HepG2 (cell line): ENCODE data around the gene R3HDM4. TPM values are rescaled to one million over a fixed set of nuclear protein-coding genes. Genes with fewer than 3 reads are reported as not detected.

ENCODE experiments used
- ATM ChIP-seq: fragments of 450-650 bp; IDR thresholded peaks from 2 replicates; pipeline ENCODE4 v1.7.1; 2017; ENCODE audit warnings: mild to moderate bottlenecking, borderline replicate concordance
- BCL6 ChIP-seq: IDR thresholded peaks from 2 replicates; pipeline ENCODE4 v1.6.1; 2016; ENCODE audit warnings: missing genetic modification reagents, missing compliant biosample characterization
- CBX5 ChIP-seq: sonication (generic); formaldehyde crosslinking; IDR thresholded peaks from 2 replicates; pipeline ENCODE4 v1.4.0; 2020; ENCODE audit warnings: missing genetic modification reagents, borderline replicate concordance
- HES4 ChIP-seq: sonication (generic); formaldehyde crosslinking; IDR thresholded peaks from 2 replicates; pipeline ENCODE4 v1.9.0; 2021; ENCODE audit warnings: mild to moderate bottlenecking, missing genetic modification reagents, borderline replicate concordance
- KLF11 ChIP-seq: IDR thresholded peaks from 2 replicates; pipeline ENCODE4 v1.6.1; 2016; ENCODE audit warnings: missing compliant biosample characterization
- NCOA2 ChIP-seq: sonication (generic); formaldehyde crosslinking; IDR thresholded peaks from 2 replicates; pipeline ENCODE4 v1.8.0; 2022; ENCODE audit warnings: inconsistent platforms
- NFE2L2 ChIP-seq: fragments of 150-350 bp; IDR thresholded peaks from 2 replicates; pipeline ENCODE4 v1.6.1; 2014; ENCODE audit warnings: low read length
- POGK ChIP-seq: sonication (generic); formaldehyde crosslinking; conservative IDR thresholded peaks from 2 replicates; pipeline ENCODE4 v1.8.0; 2022; ENCODE audit warnings: mild to moderate bottlenecking, moderate library complexity, missing genetic modification reagents
- SAFB2 ChIP-seq: sonication (generic); formaldehyde crosslinking; IDR thresholded peaks from 2 replicates; pipeline ENCODE4 v1.5.1; 2020; ENCODE audit warnings: missing genetic modification reagents, low read depth, mild to moderate bottlenecking, borderline replicate concordance
- STAG1 ChIP-seq: sonication (generic); formaldehyde crosslinking; IDR thresholded peaks from 2 replicates; pipeline ENCODE4 v1.4.0; 2020; ENCODE audit warnings: missing genetic modification reagents
- TEAD3 ChIP-seq: optimal IDR thresholded peaks from 2 replicates; pipeline ENCODE3; 2016; ENCODE audit warnings: borderline replicate concordance
- ZBTB8A ChIP-seq: sonication (generic); formaldehyde crosslinking; IDR thresholded peaks from 2 replicates; pipeline ENCODE4 v1.4.0; 2020; ENCODE audit warnings: mild to moderate bottlenecking, low read depth, missing genetic modification reagents, borderline replicate concordance
- ZFX ChIP-seq: sonication (generic); formaldehyde crosslinking; IDR thresholded peaks from 2 replicates; pipeline ENCODE4 v1.4.0; 2020; ENCODE audit warnings: mild to moderate bottlenecking, low read depth, missing genetic modification reagents, moderate library complexity
- ZNF224 ChIP-seq: sonication (generic); formaldehyde crosslinking; IDR thresholded peaks from 2 replicates; pipeline ENCODE4 v1.5.0; 2020; ENCODE audit warnings: mild to moderate bottlenecking, missing genetic modification reagents
- ZNF276 ChIP-seq: sonication (generic); formaldehyde crosslinking; IDR thresholded peaks from 2 replicates; pipeline ENCODE4 v1.4.0; 2020; ENCODE audit warnings: mild to moderate bottlenecking, low read depth, missing genetic modification reagents
- ZNF468 ChIP-seq: sonication (generic); formaldehyde crosslinking; IDR thresholded peaks from 2 replicates; pipeline ENCODE4 v1.8.0; 2022; ENCODE audit warnings: mild to moderate bottlenecking, moderate library complexity, missing genetic modification reagents
- ZNF619 ChIP-seq: sonication (generic); formaldehyde crosslinking; IDR thresholded peaks from 2 replicates; pipeline ENCODE4 v1.4.0; 2020; ENCODE audit warnings: mild to moderate bottlenecking, missing genetic modification reagents
- polyA plus RNA-seq, 8 experiments: library from polyadenylated mRNA; depleted of rRNA in 3 of 8; stranded (reverse) in 7 of 8; unstranded in 1 of 8; fragments of >200 nt; fragmentation: Illumina TruSeq in 4 of 8; extraction: Trizol in 4 of 8; gene quantifications; 2 replicates each; pipeline versions ENCODE4 v1.2.1 to v1.2.3, GENCODE V29; 2011 to 2016; ENCODE audit warnings: low read depth in 4 of 8, missing spikeins in 1 of 8, mixed read lengths in 1 of 8; ENCODE audit not compliant: insufficient read depth in 1 of 8
- total RNA-seq, 5 experiments: library from RNA; depleted of rRNA; stranded (reverse); fragments of >200 nt; fragmentation: Illumina TruSeq; extraction: Trizol; gene quantifications; 2 replicates each; pipeline ENCODE4 v1.2.3, GENCODE V29; 2016; ENCODE audit warnings: low read depth in 1 of 5
- TF ChIP-seq, protein P1 (sequence below): IDR thresholded peaks from 2 replicates; pipeline ENCODE4 v1.6.1; 2012; ENCODE audit warnings: low read length, improper control_type of control experiment
- TF ChIP-seq, protein P2 (sequence below): sonication (generic); formaldehyde crosslinking; IDR thresholded peaks from 2 replicates; pipeline ENCODE4 v1.5.0; 2020; ENCODE audit warnings: mild to moderate bottlenecking, missing genetic modification reagents, moderate library complexity

The R3HDM4 gene
- total and polyA plus RNA-seq, 2 of the 13 experiments (the other 11 are each of a cell fraction or from before 2014, with no cell fraction given), result 26.2 to 26.9 TPM

DNA sequence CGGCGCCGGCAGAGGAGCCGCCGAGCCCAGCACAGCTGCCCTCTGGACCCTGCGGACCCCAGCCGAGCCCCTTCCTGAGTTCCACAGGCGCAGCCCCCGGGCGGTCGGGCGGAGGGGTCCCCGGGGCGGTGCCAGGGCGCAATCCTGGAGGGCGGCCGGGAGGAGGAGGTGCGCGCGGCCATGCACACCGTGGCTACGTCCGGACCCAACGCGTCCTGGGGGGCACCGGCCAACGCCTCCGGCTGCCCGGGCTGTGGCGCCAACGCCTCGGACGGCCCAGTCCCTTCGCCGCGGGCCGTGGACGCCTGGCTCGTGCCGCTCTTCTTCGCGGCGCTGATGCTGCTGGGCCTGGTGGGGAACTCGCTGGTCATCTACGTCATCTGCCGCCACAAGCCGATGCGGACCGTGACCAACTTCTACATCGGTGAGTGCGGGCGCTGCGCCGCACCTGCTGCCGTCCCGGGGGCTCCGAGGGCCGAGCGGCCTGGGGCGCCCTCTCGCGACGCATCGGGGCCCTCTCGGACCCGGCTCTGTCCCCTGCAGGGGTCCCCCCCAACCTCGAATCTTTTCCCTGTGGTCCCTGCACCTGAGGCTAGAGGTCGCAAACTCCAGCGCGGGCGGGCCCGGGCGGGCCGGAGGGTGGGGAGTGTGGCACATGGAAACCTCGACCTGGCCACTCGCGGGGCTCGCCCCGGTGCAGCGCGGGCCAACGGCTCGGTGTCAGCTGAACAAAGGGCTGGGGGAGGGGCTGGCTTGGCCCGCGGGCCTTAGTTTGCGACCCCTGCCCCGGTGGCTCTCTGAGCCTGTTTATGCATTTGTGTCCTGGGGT, 4.5 kb upstream of the R3HDM4 start, which contains the start of gene KISS1R (continued):
- TF ChIP-seq ZNF276 (CRISPR knock-in tag) (0 out of 2 replicates have a peak, but pooled peaks have one; percentile 41), KLF11 (0 out of 2 replicates have a peak, but pooled peaks have one; percentile 22), NFE2L2 (no peak), SAFB2 (CRISPR knock-in tag) (peak; percentile 76; the same call in 1 of the 2 replicates), ZNF468 (CRISPR knock-in tag) (0 out of 2 replicates have a peak, but pooled peaks have one; percentile 79), TEAD3 (CRISPR knock-in tag) (peak; percentile 38), POGK (CRISPR knock-in tag) (peak; percentile 62), STAG1 (CRISPR knock-in tag) (peak; percentile 96), ZBTB8A (CRISPR knock-in tag) (no peak), NCOA2 (CRISPR knock-in tag) (no peak), ZNF619 (CRISPR knock-in tag) (peak; percentile 61; the same call in 1 of the 2 replicates), ATM (no peak), ZNF224 (CRISPR knock-in tag) (no peak), ZFX (CRISPR knock-in tag) (0 out of 2 replicates have a peak, but pooled peaks have one; percentile 67), CBX5 (CRISPR knock-in tag) (no peak), BCL6 (CRISPR knock-in tag) (no peak), HES4 (CRISPR knock-in tag) (no peak)
- TF ChIP-seq, protein P1, sequence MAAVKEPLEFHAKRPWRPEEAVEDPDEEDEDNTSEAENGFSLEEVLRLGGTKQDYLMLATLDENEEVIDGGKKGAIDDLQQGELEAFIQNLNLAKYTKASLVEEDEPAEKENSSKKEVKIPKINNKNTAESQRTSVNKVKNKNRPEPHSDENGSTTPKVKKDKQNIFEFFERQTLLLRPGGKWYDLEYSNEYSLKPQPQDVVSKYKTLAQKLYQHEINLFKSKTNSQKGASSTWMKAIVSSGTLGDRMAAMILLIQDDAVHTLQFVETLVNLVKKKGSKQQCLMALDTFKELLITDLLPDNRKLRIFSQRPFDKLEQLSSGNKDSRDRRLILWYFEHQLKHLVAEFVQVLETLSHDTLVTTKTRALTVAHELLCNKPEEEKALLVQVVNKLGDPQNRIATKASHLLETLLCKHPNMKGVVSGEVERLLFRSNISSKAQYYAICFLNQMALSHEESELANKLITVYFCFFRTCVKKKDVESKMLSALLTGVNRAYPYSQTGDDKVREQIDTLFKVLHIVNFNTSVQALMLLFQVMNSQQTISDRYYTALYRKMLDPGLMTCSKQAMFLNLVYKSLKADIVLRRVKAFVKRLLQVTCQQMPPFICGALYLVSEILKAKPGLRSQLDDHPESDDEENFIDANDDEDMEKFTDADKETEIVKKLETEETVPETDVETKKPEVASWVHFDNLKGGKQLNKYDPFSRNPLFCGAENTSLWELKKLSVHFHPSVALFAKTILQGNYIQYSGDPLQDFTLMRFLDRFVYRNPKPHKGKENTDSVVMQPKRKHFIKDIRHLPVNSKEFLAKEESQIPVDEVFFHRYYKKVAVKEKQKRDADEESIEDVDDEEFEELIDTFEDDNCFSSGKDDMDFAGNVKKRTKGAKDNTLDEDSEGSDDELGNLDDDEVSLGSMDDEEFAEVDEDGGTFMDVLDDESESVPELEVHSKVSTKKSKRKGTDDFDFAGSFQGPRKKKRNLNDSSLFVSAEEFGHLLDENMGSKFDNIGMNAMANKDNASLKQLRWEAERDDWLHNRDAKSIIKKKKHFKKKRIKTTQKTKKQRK, result no peak
- TF ChIP-seq, protein P2, sequence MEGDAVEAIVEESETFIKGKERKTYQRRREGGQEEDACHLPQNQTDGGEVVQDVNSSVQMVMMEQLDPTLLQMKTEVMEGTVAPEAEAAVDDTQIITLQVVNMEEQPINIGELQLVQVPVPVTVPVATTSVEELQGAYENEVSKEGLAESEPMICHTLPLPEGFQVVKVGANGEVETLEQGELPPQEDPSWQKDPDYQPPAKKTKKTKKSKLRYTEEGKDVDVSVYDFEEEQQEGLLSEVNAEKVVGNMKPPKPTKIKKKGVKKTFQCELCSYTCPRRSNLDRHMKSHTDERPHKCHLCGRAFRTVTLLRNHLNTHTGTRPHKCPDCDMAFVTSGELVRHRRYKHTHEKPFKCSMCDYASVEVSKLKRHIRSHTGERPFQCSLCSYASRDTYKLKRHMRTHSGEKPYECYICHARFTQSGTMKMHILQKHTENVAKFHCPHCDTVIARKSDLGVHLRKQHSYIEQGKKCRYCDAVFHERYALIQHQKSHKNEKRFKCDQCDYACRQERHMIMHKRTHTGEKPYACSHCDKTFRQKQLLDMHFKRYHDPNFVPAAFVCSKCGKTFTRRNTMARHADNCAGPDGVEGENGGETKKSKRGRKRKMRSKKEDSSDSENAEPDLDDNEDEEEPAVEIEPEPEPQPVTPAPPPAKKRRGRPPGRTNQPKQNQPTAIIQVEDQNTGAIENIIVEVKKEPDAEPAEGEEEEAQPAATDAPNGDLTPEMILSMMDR, result peak; percentile 90
